ENCODE data around the gene ACE. TPM values are rescaled to one million over a fixed set of nuclear protein-coding genes. Genes with fewer than 3 reads are reported as not detected.

The ACE gene
- total RNA-seq, 4 donors from 2014 or later: 1.7 to 6.3 (median 4.8) TPM

- DNase-seq (no peak), ATAC-seq (no peak)
- Histone ChIP-seq H3K4me3 (no peak overlapping the region), H3K9me3 (no peaks in the 10 kb centered on the region), H3K27me3 (no peaks in the 10 kb centered on the region), H3K4me1 (peaks cover 17 to 21% of the 10 kb centered on the region in 2 donors), H3K36me3 (no peaks in the 10 kb centered on the region), H3K27ac (no peak overlapping the region)
- in situ Hi-C loops (cut with MboI; ENCODE audit: low sequenced_read_pairs in 4 of 4): loop anchor here in 2 of 4 donors (10.0 to 25.0 kb wide), 3 partner anchors 53 to 405 kb away; partner anchors contain the start of genes FTSJ3 (in 1 of the 2), LIMD2 (in 1 of the 2), PSMC5 (in 1 of the 2) and SMARCD2 (in 1 of the 2)
- intact Hi-C loops (cut with DNase I; ENCODE audit: low total_unique reads): no loop called here
- no peak for TF ChIP-seq POLR2A (IDR thresholded peaks at IDR 0.05)
- TF ChIP-seq, protein P1, sequence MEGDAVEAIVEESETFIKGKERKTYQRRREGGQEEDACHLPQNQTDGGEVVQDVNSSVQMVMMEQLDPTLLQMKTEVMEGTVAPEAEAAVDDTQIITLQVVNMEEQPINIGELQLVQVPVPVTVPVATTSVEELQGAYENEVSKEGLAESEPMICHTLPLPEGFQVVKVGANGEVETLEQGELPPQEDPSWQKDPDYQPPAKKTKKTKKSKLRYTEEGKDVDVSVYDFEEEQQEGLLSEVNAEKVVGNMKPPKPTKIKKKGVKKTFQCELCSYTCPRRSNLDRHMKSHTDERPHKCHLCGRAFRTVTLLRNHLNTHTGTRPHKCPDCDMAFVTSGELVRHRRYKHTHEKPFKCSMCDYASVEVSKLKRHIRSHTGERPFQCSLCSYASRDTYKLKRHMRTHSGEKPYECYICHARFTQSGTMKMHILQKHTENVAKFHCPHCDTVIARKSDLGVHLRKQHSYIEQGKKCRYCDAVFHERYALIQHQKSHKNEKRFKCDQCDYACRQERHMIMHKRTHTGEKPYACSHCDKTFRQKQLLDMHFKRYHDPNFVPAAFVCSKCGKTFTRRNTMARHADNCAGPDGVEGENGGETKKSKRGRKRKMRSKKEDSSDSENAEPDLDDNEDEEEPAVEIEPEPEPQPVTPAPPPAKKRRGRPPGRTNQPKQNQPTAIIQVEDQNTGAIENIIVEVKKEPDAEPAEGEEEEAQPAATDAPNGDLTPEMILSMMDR (IDR thresholded peaks at IDR 0.05 in 4 of 5, conservative IDR thresholded peaks at IDR 0.05 in 1 of 5): no peak
Observed at GRCh38 chr17:63431939-63432804, 44.7 kb upstream of the ACE start.

DNA sequence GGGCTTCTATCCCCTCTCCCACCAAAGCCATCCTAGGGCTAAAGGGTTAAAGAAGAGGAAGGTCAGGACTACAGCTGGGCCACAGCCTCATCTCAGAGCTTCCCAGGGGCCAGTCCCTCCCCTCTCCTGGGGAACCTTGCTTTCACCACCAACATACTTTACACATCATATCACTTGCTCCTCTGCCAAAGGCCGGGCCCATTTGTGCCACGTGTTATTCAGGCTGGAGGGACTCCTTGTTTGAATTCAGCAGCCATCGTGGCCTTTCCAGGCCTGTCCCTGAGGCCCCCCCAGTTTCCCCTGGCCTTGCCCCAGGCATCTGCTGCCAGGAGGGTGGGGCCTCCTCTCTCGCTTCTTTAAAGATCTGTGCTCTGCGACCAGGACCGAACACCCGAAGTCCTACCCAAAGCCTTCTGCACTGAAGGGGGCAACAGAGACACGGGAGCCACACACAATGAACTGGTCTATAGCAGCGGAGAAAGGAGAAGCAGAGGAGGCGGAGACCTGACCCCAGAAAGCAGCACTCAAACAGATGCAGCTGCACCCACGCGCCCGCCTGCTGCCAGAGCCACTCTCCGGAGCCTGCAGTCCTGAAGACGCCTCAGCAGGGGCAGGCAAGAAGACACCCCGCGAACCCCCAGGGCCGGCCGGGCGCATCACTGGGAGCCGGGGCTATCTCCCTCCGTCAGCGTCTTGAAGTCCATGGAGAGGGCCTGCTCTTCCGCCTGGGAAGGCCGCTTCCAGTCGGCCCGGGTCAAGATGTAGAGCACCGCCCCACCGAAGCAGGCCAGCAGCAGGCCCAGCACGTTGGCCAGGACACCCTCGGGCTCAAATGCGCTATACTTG, 42.9 kb upstream of the ACE start:
- Histone ChIP-seq H3K4me3 (no peak overlapping the region), H3K36me3 (no peaks in the 10 kb centered on the region), H3K27ac (peak overlapping the region; percentile 51 to 66 (median 58)), H3K27me3 (no peaks in the 10 kb centered on the region), H3K9me3 (no peaks in the 10 kb centered on the region), H3K4me1 (peaks cover 17 to 21% of the 10 kb centered on the region in 2 donors)
- DNase-seq: peak; percentile 53 to 82
- intact Hi-C loops (cut with DNase I; ENCODE audit: low total_unique reads) (no loop called here), in situ Hi-C loops (cut with MboI; ENCODE audit: low sequenced_read_pairs in 4 of 4) (loop anchor here in 2 of 4 donors (10.0 to 25.0 kb wide), 3 partner anchors 51 to 403 kb away; partner anchors contain the start of genes FTSJ3 (in 1 of the 2), LIMD2 (in 1 of the 2), PSMC5 (in 1 of the 2) and SMARCD2 (in 1 of the 2))
- peak; percentile 68 to 74 for ATAC-seq
- TF ChIP-seq, protein P1 (IDR thresholded peaks at IDR 0.05 in 4 of 5, conservative IDR thresholded peaks at IDR 0.05 in 1 of 5): no peak
- no peak for TF ChIP-seq POLR2A (IDR thresholded peaks at IDR 0.05)

DNA sequence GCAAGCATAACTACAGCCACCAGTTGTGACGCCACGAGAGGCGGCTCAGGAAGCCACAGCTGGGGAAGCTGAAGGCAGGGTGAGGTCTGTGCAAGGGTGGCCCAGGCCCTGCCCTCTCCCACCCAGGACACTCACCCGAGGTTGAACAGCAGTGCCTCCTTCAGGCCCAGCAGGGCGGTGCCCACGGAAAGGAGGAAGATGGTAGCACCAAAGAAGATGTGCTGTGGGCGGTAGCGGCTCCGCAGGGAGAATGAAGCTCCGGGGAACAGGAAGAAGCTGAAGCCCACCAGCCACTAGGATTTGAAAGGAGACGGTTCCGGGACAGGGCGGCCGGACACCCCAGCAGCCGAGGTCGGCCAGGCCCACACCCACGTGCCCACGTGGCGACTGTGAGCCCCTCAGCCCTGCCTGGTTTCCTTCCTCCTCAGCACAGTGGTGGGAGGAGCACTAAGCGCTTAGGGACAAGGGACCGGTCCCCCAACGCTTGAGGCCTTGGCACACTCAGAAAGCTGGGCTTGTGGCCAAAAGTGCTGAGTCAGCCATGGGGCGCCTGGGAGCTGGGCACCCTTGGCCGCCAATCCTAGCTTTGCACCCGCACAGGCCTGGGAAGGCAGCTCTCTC, 41.8 kb upstream of the ACE start:
- Histone ChIP-seq H3K9me3 (no peaks in the 10 kb centered on the region), H3K4me1 (peaks cover 17 to 21% of the 10 kb centered on the region in 2 donors), H3K27me3 (no peaks in the 10 kb centered on the region), H3K36me3 (no peaks in the 10 kb centered on the region), H3K4me3 (no peak overlapping the region), H3K27ac (peak overlapping the region; percentile 51 to 66 (median 58))
- intact Hi-C loops (cut with DNase I; ENCODE audit: low total_unique reads): no loop called here
- ATAC-seq (peak in 1 of 2 donors; percentile 47), DNase-seq (peak in 1 of 2 donors; percentile 41)
- in situ Hi-C loops (cut with MboI; ENCODE audit: low sequenced_read_pairs in 4 of 4): loop anchor here in 2 of 4 donors (10.0 to 25.0 kb wide), 3 partner anchors 50 to 402 kb away; partner anchors contain the start of genes FTSJ3 (in 1 of the 2), LIMD2 (in 1 of the 2), PSMC5 (in 1 of the 2) and SMARCD2 (in 1 of the 2)
- TF ChIP-seq, protein P1 (IDR thresholded peaks at IDR 0.05 in 4 of 5, conservative IDR thresholded peaks at IDR 0.05 in 1 of 5): no peak
- no peak for TF ChIP-seq POLR2A (IDR thresholded peaks at IDR 0.05)

Data from gastrocnemius medialis (tissue), 4 donors.